Measurements from ENCODE around the gene SH2D7. TPM values are rescaled to one million over a fixed set of nuclear protein-coding genes. Genes with fewer than 3 reads are reported as not detected.

Gene SH2D7
- total and polyA plus RNA-seq, 2 experiments from 2014 or later: 0.31 TPM; not detected in 1

- TF ChIP-seq REST (IDR thresholded peaks at IDR 0.05; ENCODE audit: unreplicated experiment) (no peak), CREB1 (CRISPR knock-in tag; IDR thresholded peaks at IDR 0.05; ENCODE audit: low read depth) (no peak), CTCF (conservative IDR thresholded peaks at IDR 0.05; ENCODE audit: low read depth in 2 of 2) (no peak)
- TF ChIP-seq, protein P1, sequence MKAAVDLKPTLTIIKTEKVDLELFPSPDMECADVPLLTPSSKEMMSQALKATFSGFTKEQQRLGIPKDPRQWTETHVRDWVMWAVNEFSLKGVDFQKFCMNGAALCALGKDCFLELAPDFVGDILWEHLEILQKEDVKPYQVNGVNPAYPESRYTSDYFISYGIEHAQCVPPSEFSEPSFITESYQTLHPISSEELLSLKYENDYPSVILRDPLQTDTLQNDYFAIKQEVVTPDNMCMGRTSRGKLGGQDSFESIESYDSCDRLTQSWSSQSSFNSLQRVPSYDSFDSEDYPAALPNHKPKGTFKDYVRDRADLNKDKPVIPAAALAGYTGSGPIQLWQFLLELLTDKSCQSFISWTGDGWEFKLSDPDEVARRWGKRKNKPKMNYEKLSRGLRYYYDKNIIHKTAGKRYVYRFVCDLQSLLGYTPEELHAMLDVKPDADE (IDR thresholded peaks at IDR 0.05): no peak
Observed at GRCh38 chr15:78058401-78058935, 33.9 kb upstream of the SH2D7 start (continued).

GRCh38 chr15:78059110-78059839, 33.1 kb upstream of the SH2D7 start:
- no peaks in the 10 kb centered on the region for H3K36me3 ChIP-seq (ENCODE audit: insufficient read depth)
- Mint-ChIP-seq H3K4me1 (peaks cover 18% of the 10 kb centered on the region), H3K4me3 (no peak overlapping the region), H3K27ac (no peak overlapping the region), H3K27me3 (ENCODE audit: insufficient read depth, low read depth, poor library complexity) (peaks cover 6% of the 10 kb centered on the region), H3K9me3 (no peaks in the 10 kb centered on the region), H3K36me3 (ENCODE audit: low read depth) (no peaks in the 10 kb centered on the region)
- no peaks in the 10 kb centered on the region for H3K27me3 ChIP-seq (ENCODE audit: insufficient read depth)
- peaks cover 6% of the 10 kb centered on the region for H4K20me1 ChIP-seq (replicated peaks; ENCODE audit: insufficient read depth)
- H3K79me2 ChIP-seq (replicated peaks; ENCODE audit: insufficient read depth): peaks cover 63% of the 10 kb centered on the region
- ATAC-seq (no peak), DNase-seq (ENCODE audit: low spot score) (no peak)
- no peak overlapping the region for H2AFZ ChIP-seq
- H3F3A ChIP-seq (replicated peaks; ENCODE audit: low read depth): no peaks in the 10 kb centered on the region
- no peak overlapping the region for H3K4me2 ChIP-seq
- no peak overlapping the region for H3K27ac ChIP-seq (ENCODE audit: low read depth)
- no peaks in the 10 kb centered on the region for H3K9me2 ChIP-seq (ENCODE audit: insufficient read depth)
- no peak overlapping the region for H3K4me3 ChIP-seq
- peaks cover 17% of the 10 kb centered on the region for H3K4me1 ChIP-seq (ENCODE audit: insufficient read depth)
- TF ChIP-seq POLR2AphosphoS5 (IDR thresholded peaks at IDR 0.05; ENCODE audit: low read depth) (no peak), ZNF114 (CRISPR knock-in tag; IDR thresholded peaks at IDR 0.05) (no peak), ZNF331 (CRISPR knock-in tag; IDR thresholded peaks at IDR 0.05; ENCODE audit: low read depth) (no peak), EZH2 (IDR thresholded peaks at IDR 0.05; ENCODE audit: low read depth, unreplicated experiment) (no peak), EZH2phosphoT487 (IDR thresholded peaks at IDR 0.05; ENCODE audit: unreplicated experiment) (no peak), STAT1 (IDR thresholded peaks at IDR 0.05; ENCODE audit: unreplicated experiment) (no peak), JUNB (IDR thresholded peaks at IDR 0.05; ENCODE audit: unreplicated experiment) (no peak), NANOG (IDR thresholded peaks at IDR 0.05; ENCODE audit: borderline replicate concordance) (no peak), CTCF (conservative IDR thresholded peaks at IDR 0.05; ENCODE audit: low read depth in 2 of 2) (no peak), CREB1 (CRISPR knock-in tag; IDR thresholded peaks at IDR 0.05; ENCODE audit: low read depth) (no peak), REST (IDR thresholded peaks at IDR 0.05; ENCODE audit: unreplicated experiment) (no peak)
